Measurements from ENCODE around the gene CAPZA2. TPM values are rescaled to one million over a fixed set of nuclear protein-coding genes. Genes with fewer than 3 reads are reported as not detected.

The CAPZA2 gene
- total RNA-seq, 4 donors from 2014 or later, result 142 to 215 (median 176) TPM

DNA sequence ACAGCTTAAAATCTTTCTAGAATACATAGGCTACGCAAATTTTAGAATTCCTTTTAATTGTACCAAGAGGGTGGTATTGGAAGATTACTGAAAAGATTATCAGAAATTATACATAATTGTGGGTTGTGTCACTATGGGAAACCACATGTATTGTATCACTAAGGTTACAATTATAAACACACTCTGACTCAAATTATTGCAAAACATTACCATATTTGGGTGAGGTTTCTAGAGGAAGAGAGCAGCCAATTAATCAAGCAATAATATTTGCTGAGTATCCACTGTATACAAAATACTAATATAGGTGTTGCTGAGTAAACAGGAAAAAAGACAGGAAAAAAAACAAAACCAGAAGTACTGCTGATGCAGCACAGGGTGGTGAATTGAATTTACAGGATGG, 3.1 kb upstream of the CAPZA2 start:
- Histone ChIP-seq H3K9me3 (no peaks in the 10 kb centered on the region), H3K4me3 (replicated peaks in 1 of 3) (no peak overlapping the region), H3K4me1 (peaks cover 9% of the 10 kb centered on the region in 2 donors), H3K27ac (no peak overlapping the region), H3K27me3 (no peaks in the 10 kb centered on the region), H3K36me3 (no peaks in the 10 kb centered on the region)
- 89 to 93% methylated on average over 1 of the region's 1 CpG for WGBS, 2 donors
- no peak for TF ChIP-seq POLR2A (IDR thresholded peaks at IDR 0.05)
- TF ChIP-seq, protein P1, sequence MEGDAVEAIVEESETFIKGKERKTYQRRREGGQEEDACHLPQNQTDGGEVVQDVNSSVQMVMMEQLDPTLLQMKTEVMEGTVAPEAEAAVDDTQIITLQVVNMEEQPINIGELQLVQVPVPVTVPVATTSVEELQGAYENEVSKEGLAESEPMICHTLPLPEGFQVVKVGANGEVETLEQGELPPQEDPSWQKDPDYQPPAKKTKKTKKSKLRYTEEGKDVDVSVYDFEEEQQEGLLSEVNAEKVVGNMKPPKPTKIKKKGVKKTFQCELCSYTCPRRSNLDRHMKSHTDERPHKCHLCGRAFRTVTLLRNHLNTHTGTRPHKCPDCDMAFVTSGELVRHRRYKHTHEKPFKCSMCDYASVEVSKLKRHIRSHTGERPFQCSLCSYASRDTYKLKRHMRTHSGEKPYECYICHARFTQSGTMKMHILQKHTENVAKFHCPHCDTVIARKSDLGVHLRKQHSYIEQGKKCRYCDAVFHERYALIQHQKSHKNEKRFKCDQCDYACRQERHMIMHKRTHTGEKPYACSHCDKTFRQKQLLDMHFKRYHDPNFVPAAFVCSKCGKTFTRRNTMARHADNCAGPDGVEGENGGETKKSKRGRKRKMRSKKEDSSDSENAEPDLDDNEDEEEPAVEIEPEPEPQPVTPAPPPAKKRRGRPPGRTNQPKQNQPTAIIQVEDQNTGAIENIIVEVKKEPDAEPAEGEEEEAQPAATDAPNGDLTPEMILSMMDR (IDR thresholded peaks at IDR 0.05), result no peak
- no peak for DNase-seq
- intact Hi-C loops (cut with DNase I), result no loop called here

DNA sequence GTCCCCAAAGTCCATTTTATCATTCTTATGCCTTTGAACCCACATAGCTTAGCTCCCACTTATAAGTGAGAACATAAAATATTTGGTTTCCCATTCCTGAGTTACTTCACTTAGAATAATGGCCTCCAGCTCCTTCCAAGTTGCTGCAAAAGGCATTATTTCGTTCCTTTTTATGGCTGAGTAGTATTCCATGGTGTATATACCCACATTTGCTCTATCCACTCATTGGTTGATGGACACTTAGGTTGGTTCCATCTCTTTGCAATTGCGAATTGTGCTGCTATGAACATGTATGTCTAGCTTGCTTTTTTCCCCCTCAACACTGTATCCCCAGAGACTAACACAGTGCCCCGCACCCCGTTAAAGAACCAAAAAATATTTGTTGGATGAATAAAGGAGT, 670 bp upstream of the CAPZA2 start:
- Histone ChIP-seq H3K36me3 (no peaks in the 10 kb centered on the region), H3K4me1 (peaks cover 13 to 15% of the 10 kb centered on the region in 2 donors), H3K27me3 (no peaks in the 10 kb centered on the region), H3K4me3 (replicated peaks in 1 of 3) (no peak overlapping the region), H3K9me3 (no peaks in the 10 kb centered on the region), H3K27ac (no peak overlapping the region)
- no peak for TF ChIP-seq POLR2A (IDR thresholded peaks at IDR 0.05)
- TF ChIP-seq, protein P1 (IDR thresholded peaks at IDR 0.05), result no peak
- DNase-seq, result no peak
- WGBS, 2 donors, result 75 to 83% methylated on average over 4 of the region's 4 CpGs
- intact Hi-C loops (cut with DNase I), result no loop called here

DNA sequence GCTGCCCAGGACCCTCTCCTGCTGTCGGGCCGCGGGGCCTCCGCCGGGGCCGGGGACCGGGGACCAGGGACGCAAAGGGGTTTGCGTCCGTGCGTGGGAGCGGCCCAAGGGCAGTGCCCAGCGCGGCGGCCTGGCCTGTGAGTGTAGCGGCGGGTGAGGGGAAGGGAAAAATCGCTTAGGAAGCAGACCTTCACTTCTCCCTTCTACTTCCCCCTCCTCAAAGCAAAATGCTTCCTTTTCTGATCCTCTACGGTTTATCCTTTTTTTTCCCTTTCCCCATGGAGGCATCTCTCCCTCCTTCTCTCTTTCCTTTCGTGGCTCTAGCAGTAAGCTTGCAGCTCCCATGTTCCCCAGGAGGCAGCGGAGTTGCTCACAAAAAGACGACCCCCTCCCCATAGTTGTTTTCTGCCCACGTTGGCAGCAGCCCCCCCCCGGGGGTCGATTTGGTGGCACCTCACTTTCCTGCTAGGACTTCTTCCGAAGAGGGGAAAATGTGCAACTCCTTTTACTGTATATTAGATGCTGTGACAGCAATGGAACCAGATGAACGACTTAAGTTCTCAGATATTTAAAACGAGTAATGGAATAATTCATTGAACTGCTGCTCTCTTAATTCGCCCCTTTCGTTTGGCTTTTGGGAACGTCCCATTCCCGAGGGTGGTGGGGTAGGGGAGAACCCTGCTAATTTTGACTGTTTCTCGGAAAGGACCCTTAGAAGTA, 724 bp downstream of the CAPZA2 start:
- H3K4me1 ChIP-seq, result peaks cover 15 to 19% of the 10 kb centered on the region in 2 donors
- 1% methylated on average over 29 to 33 of the region's 33 CpGs for WGBS, 2 donors
- H3K9me3 ChIP-seq, result no peaks in the 10 kb centered on the region
- peak in 1 of 2 donors; percentile 23 for DNase-seq
- TF ChIP-seq, protein P1 (IDR thresholded peaks at IDR 0.05), result no peak
- no peak for TF ChIP-seq POLR2A (IDR thresholded peaks at IDR 0.05)
- peak overlapping the region; percentile 95 to 99 (median 99) for H3K27ac ChIP-seq
- H3K27me3 ChIP-seq, result no peaks in the 10 kb centered on the region
- peak overlapping the region; percentile 48 to 95 (median 87) for H3K4me3 ChIP-seq (replicated peaks in 1 of 3)
- H3K36me3 ChIP-seq, result no peaks in the 10 kb centered on the region
- intact Hi-C loops (cut with DNase I), result no loop called here

DNA sequence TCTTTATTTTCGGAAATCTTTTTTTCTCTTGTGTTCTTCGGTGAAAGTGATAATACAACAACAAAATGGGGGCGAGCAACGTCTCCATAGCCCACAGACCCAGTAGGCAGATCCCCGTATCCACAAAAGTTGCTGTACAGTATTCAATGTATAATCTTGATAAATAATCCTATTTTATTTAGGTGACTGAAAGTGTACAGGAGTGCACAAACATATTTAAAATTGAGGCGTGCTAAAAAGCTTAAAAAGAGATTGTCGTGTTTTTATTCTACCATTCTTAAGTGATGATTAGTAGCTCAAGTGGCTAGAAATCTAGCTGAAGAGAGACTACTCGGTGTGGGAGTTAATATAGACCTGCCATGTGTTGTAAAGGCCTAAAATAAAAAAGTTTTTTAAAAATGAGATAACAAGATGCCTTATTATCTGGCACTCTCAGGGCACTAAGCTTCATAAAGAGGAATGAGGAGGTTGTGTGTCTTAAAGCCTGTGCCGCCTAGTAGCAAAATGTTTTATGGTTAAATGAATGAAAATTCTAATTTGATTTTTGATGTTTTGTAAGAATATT, 1.6 kb downstream of the CAPZA2 start:
- Histone ChIP-seq H3K36me3 (no peaks in the 10 kb centered on the region), H3K9me3 (no peaks in the 10 kb centered on the region), H3K4me1 (peaks cover 15 to 19% of the 10 kb centered on the region in 2 donors), H3K4me3 (replicated peaks in 1 of 3) (no peak overlapping the region), H3K27me3 (no peaks in the 10 kb centered on the region), H3K27ac (peak overlapping the region in 2 of 3 donors; percentile 95 to 99)
- TF ChIP-seq POLR2A (IDR thresholded peaks at IDR 0.05), result no peak
- TF ChIP-seq, protein P1 (IDR thresholded peaks at IDR 0.05), result no peak
- WGBS, 2 donors, result 33% methylated on average over 9 of the region's 9 CpGs
- no peak for DNase-seq
- intact Hi-C loops (cut with DNase I), result no loop called here

DNA sequence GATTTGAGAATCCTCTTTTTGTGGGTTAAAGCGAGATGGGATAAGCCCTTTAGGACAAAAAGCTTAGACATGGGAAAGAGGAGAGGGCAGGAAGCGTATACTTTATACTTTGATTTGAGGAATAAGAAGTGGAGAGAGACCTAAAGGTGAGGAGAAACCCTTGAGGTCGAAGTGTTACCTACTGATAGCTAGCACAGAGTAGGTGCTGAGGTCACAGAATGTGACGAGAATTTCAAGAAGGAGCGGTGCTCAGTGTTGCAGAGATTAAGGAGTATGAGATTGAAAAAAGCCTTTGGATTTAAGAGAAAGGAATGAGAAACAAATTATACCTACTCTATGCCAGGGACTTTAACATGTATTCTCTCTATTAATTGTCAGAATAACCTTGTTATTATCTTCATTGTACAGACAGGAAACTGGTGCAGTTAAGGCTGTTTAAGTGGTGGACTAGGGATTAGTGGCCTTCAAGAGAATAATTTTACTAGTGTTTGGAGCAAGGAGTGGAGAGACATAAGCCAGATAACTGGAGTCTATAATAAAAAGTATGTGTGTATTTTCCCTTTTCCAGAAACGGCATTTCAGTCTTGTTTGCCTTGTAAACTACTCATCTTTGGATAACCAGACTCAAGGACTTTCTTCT, 8.8 kb downstream of the CAPZA2 start:
- DNase-seq, result no peak
- H3K27ac ChIP-seq, result peak overlapping the region in 1 of 3 donors; percentile 55
- no peaks in the 10 kb centered on the region for H3K27me3 ChIP-seq
- H3K4me3 ChIP-seq (replicated peaks in 1 of 3), result no peak overlapping the region
- intact Hi-C loops (cut with DNase I), result no loop called here
- peaks cover 34 to 45% of the 10 kb centered on the region in 2 donors for H3K4me1 ChIP-seq
- TF ChIP-seq POLR2A (IDR thresholded peaks at IDR 0.05), result no peak
- TF ChIP-seq, protein P1 (IDR thresholded peaks at IDR 0.05), result no peak
- no peaks in the 10 kb centered on the region for H3K9me3 ChIP-seq
- H3K36me3 ChIP-seq, result no peaks in the 10 kb centered on the region
- WGBS, 2 donors, result 84 to 89% methylated on average over 6 of the region's 6 CpGs
